Panc1 (cell line): ENCODE data around the gene SLC27A3. TPM values are rescaled to one million over a fixed set of nuclear protein-coding genes. Genes with fewer than 3 reads are reported as not detected.

Experiments used
- total RNA-seq: library from RNA; stranded (reverse); gene quantifications from one replicate; pipeline ENCODE4 v1.2.1, GENCODE V29; 2021; ENCODE audit not compliant: unreplicated experiment

The SLC27A3 gene
- total RNA-seq, 1 experiment from 2014 or later, result 8.0 TPM

Other genes starting within 250 kb of the SLC27A3 start
- 1,986 TPM for gene S100A6, start 239.4 kb upstream of the SLC27A3 start, total RNA-seq
- gene S100A5, start 234.5 kb upstream of the SLC27A3 start, total RNA-seq, result 0.72 TPM
- 773 TPM for gene S100A4, start 229.6 kb upstream of the SLC27A3 start, total RNA-seq
- gene S100A3, start 226.1 kb upstream of the SLC27A3 start, total RNA-seq, result 12.0 TPM
- 6.2 TPM for gene S100A2, start 209.6 kb upstream of the SLC27A3 start, total RNA-seq
- gene S100A16, start 162.3 kb upstream of the SLC27A3 start, total RNA-seq, result 61.6 TPM
- gene S100A14, start 159.1 kb upstream of the SLC27A3 start, total RNA-seq, result 0.57 TPM
- 111 TPM for gene S100A13, start 147.9 kb upstream of the SLC27A3 start, total RNA-seq
- gene S100A1, start 147.0 kb upstream of the SLC27A3 start, total RNA-seq, result 2.9 TPM
- gene CHTOP, start 141.3 kb upstream of the SLC27A3 start, total RNA-seq, result 87.0 TPM
- gene SNAPIN, start 116.7 kb upstream of the SLC27A3 start, total RNA-seq, result 46.8 TPM
- 221 TPM for gene ILF2, start 104.4 kb upstream of the SLC27A3 start, total RNA-seq
- gene NPR1, start 96.7 kb upstream of the SLC27A3 start, total RNA-seq, result 0.36 TPM
- gene INTS3, start 47.4 kb upstream of the SLC27A3 start, total RNA-seq, result 77.3 TPM
- gene GATAD2B, start 147.6 kb downstream of the SLC27A3 start, total RNA-seq, result 47.2 TPM
- 56.2 TPM for gene DENND4B, start 171.3 kb downstream of the SLC27A3 start, total RNA-seq
- 39.3 TPM for gene CRTC2, start 183.2 kb downstream of the SLC27A3 start, total RNA-seq
- gene SLC39A1, start 188.1 kb downstream of the SLC27A3 start, total RNA-seq, result 158 TPM
- gene CREB3L4, start 192.5 kb downstream of the SLC27A3 start, total RNA-seq, result 12.3 TPM
- gene JTB, start 202.3 kb downstream of the SLC27A3 start, total RNA-seq, result 134 TPM
- gene RAB13, start 210.9 kb downstream of the SLC27A3 start, total RNA-seq, result 70.6 TPM
- 1,095 TPM for gene RPS27, start 215.4 kb downstream of the SLC27A3 start, total RNA-seq